B cell (primary cell): Measurements from ENCODE around the gene LUC7L. TPM values are rescaled to one million over a fixed set of nuclear protein-coding genes. Genes with fewer than 3 reads are reported as not detected.

Experiments
- ATAC-seq: fragments of 200-7000 bp; cut with Tn5 transposase; one replicate; pipeline ENCODE4 v1.10.0; 2021; ENCODE audit warnings: low read depth, mild to moderate bottlenecking, moderate number of reproducible peaks, moderate library complexity
- CTCF ChIA-PET: fragments of 350-600 bp; sonication (Branson Sonifier 250); formaldehyde crosslinking; loops from one replicate; lab custom pipeline; 2021; ENCODE audit warnings: antibody characterized with exemption, inconsistent platforms; lab: Charles Lee
- POLR2A ChIA-PET: fragments of 350-600 bp; sonication (Branson Sonifier 250); formaldehyde crosslinking; loops from one replicate; lab custom pipeline; 2021; ENCODE audit warnings: antibody characterized with exemption; lab: Charles Lee
- DNase-seq: peaks from one replicate; pipeline ENCODE4 v3.0.0; 2013
- H2AFZ ChIP-seq: 2 replicates; pipeline ENCODE4 v1.6.1; 2012; ENCODE audit warnings: mild to moderate bottlenecking, low read depth, low read length; ENCODE audit not compliant: insufficient read depth, poor library complexity, severe bottlenecking
- H3K27ac ChIP-seq, 2 donors: 1 replicate in 1 of 2; 2 replicates in 1 of 2; pipeline ENCODE4 v1.5.1; 2012 to 2013; ENCODE audit warnings: low read length in 2 of 2, mild to moderate bottlenecking in 2 of 2, moderate library complexity in 1 of 2
- H3K27me3 ChIP-seq, 4 experiments: fragments of 200-600 bp in 1 of 4; sonication (generic) in 1 of 4; replicated peaks in 1 of 4; 1 replicate in 2 of 4; 2 replicates in 2 of 4; pipeline versions ENCODE4 v1.6.1 to v1.7.0; 2013 to 2016; ENCODE audit warnings: low read length in 3 of 4, mild to moderate bottlenecking in 2 of 4, mixed read lengths in 1 of 4, moderate library complexity in 1 of 4; ENCODE audit not compliant: insufficient read depth in 4 of 4, control insufficient read depth in 3 of 4; ENCODE audit errors: control extremely low read depth in 1 of 4
- H3K36me3 ChIP-seq, 2 experiments: replicated peaks in 1 of 2; 1 replicate in 1 of 2; 2 replicates in 1 of 2; pipeline versions ENCODE4 v1.6.1 to v1.7.1; 2013; ENCODE audit warnings: low read length in 1 of 2; ENCODE audit not compliant: insufficient read depth in 2 of 2, control insufficient read depth in 1 of 2; ENCODE audit errors: control extremely low read depth in 1 of 2, extremely low read depth in 1 of 2
- H3K4me1 ChIP-seq, 2 donors: fragments of 200-600 bp in 1 of 2; sonication (generic) in 1 of 2; 1 replicate in 1 of 2; 2 replicates in 1 of 2; pipeline versions ENCODE4 v1.5.1 to v1.6.1; 2013 to 2017; ENCODE audit warnings: low read length in 2 of 2; ENCODE audit not compliant: control insufficient read depth in 2 of 2, insufficient read depth in 2 of 2
- H3K4me2 ChIP-seq: replicated peaks from 2 replicates; pipeline ENCODE3; 2012; ENCODE audit warnings: mild to moderate bottlenecking, low read depth, low read length; ENCODE audit not compliant: poor library complexity, severe bottlenecking
- H3K4me3 ChIP-seq, 5 experiments: fragments of 200-600 bp in 1 of 5; sonication (generic) in 1 of 5; 1 replicate in 3 of 5; 2 replicates in 2 of 5; pipeline versions ENCODE4 v1.5.1 to v1.7.0; 2011 to 2016; ENCODE audit warnings: low read length in 4 of 5, mild to moderate bottlenecking in 4 of 5, low read depth in 2 of 5, control low read depth in 1 of 5, moderate library complexity in 1 of 5; ENCODE audit not compliant: insufficient read depth in 1 of 5; ENCODE audit errors: control extremely low read depth in 1 of 5, extremely low read depth in 1 of 5
- H3K79me2 ChIP-seq: fragments of 200-600 bp; sonication (generic); one replicate; pipeline ENCODE4 v1.6.0; 2016; ENCODE audit warnings: low read length; ENCODE audit not compliant: control insufficient read depth, insufficient read depth
- H3K9ac ChIP-seq: fragments of 200-600 bp; sonication (generic); 2 replicates; pipeline ENCODE4 v1.6.1; 2017; ENCODE audit warnings: mild to moderate bottlenecking, low read length, moderate library complexity
- H3K9me3 ChIP-seq, 3 donors: one replicate each; pipeline versions ENCODE4 v1.6.1 to v1.7.1; 2013; ENCODE audit warnings: low read length in 2 of 3; ENCODE audit not compliant: control insufficient read depth in 2 of 3, insufficient read depth in 1 of 3; ENCODE audit errors: control extremely low read depth in 1 of 3
- H4K20me1 ChIP-seq: 2 replicates; pipeline ENCODE4 v1.6.0; 2012; ENCODE audit warnings: mild to moderate bottlenecking, low read length; ENCODE audit not compliant: insufficient read depth, control insufficient read depth, poor library complexity, severe bottlenecking
- H3K27ac Mint-ChIP-seq: one replicate; pipeline ENCODE4 v1.8.0; 2021; ENCODE audit warnings: mixed read lengths
- H3K27me3 Mint-ChIP-seq: one replicate; pipeline ENCODE4 v1.8.0; 2021; ENCODE audit warnings: mixed read lengths
- H3K4me1 Mint-ChIP-seq: one replicate; pipeline ENCODE4 v1.8.0; 2021; ENCODE audit warnings: mixed read lengths
- H3K4me3 Mint-ChIP-seq: one replicate; pipeline ENCODE4 v1.8.0; 2021; ENCODE audit warnings: mixed read lengths
- H3K9me3 Mint-ChIP-seq: one replicate; pipeline ENCODE4 v1.8.0; 2022; ENCODE audit warnings: mixed read lengths; ENCODE audit not compliant: insufficient read depth
- EZH2 ChIP-seq: IDR thresholded peaks from 2 replicates; pipeline ENCODE4 v1.6.1; 2012; ENCODE audit warnings: borderline replicate concordance, low read depth, mild to moderate bottlenecking, moderate library complexity, low read length; ENCODE audit not compliant: insufficient read depth, poor library complexity, severe bottlenecking
- WGBS: methylation state at CpG from one replicate; pipeline ENCODE4 v1.1.5; 2013; ENCODE audit warnings: missing lambda C conversion rate; ENCODE audit not compliant: insufficient coverage; 5-methylcytosine and 5-hydroxymethylcytosine counted together
- intact Hi-C: fragments of 100-400 bp; cut with micrococcal nuclease; formaldehyde crosslinking; loops from one replicate; pipeline ENCODE4 v1.10.0; 2022
- polyA plus RNA-seq: library from polyadenylated mRNA; depleted of rRNA; stranded (reverse); fragments of >200 nt; gene quantifications from 2 replicates; pipeline ENCODE4 v1.2.3, GENCODE V29; 2012
- total RNA-seq, 2 donors: library from RNA; stranded (reverse); fragments of 120-200 nt in 1 of 2; gene quantifications; 1 replicate in 1 of 2; 2 replicates in 1 of 2; pipeline versions ENCODE4 v1.2.3 to v1.2.4, GENCODE V29; 2013 to 2022
- TF ChIP-seq, protein P1 (sequence below): fragments of 200-600 bp; IDR thresholded peaks from one replicate; pipeline ENCODE4 v1.8.0; 2022; ENCODE audit warnings: antibody characterized with exemption, mild to moderate bottlenecking

Gene LUC7L
- total and polyA plus RNA-seq, 2 donors (not counting 1 experiment from before 2014, with no cell fraction given), result 148 to 181 TPM

DNA sequence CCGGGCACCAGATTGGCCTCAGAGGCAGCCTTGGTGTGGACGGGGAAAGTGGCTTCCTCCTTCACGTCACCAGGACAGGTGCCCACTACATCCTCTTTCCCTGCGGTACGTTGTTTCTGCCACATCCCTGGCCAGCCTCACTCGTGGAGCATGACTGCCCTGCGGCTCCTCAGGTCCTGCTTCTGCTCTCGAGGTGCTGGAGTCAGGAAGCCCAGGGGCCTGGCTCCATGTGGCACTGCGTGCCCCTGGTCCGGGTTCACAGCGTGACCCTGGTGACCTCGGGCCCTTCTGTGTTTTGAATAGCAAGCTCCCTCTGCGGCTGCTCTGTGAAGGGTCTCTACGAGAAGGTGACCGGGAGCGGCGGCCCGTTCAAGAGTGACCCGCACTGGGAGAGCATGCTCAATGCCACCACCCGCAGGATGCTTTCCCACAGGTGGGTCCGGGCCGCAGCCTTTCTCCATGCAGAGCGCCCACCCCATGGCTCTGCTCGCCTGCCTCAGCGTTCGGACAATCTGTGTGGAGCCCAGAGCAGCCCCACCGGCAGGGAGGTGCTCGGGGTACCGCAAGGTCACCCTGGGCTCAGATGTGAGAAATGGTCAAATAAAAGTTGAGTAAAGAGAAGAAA lies 33.0 kb upstream of the LUC7L start:
- no peaks in the 10 kb centered on the region for H3K4me1 ChIP-seq
- no peak overlapping the region for H3K27ac ChIP-seq
- CTCF ChIA-PET, result interaction anchor here (0.6 kb wide), 1 partner anchor 91 kb away, joined by 3 read pairs; no protein-coding TSS in a partner anchor
- 97% methylated on average over 27 of the region's 29 CpGs for WGBS
- H3K79me2 ChIP-seq, result no peaks in the 10 kb centered on the region
- Mint-ChIP-seq H3K4me1 (no peaks in the 10 kb centered on the region), H3K27me3 (no peaks in the 10 kb centered on the region), H3K9me3 (no peaks in the 10 kb centered on the region), H3K27ac (no peak overlapping the region), H3K4me3 (no peak overlapping the region)
- no peak for TF ChIP-seq EZH2
- TF ChIP-seq, protein P1, sequence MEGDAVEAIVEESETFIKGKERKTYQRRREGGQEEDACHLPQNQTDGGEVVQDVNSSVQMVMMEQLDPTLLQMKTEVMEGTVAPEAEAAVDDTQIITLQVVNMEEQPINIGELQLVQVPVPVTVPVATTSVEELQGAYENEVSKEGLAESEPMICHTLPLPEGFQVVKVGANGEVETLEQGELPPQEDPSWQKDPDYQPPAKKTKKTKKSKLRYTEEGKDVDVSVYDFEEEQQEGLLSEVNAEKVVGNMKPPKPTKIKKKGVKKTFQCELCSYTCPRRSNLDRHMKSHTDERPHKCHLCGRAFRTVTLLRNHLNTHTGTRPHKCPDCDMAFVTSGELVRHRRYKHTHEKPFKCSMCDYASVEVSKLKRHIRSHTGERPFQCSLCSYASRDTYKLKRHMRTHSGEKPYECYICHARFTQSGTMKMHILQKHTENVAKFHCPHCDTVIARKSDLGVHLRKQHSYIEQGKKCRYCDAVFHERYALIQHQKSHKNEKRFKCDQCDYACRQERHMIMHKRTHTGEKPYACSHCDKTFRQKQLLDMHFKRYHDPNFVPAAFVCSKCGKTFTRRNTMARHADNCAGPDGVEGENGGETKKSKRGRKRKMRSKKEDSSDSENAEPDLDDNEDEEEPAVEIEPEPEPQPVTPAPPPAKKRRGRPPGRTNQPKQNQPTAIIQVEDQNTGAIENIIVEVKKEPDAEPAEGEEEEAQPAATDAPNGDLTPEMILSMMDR, result no peak
- H4K20me1 ChIP-seq, result no peaks in the 10 kb centered on the region
- no peak overlapping the region for H2AFZ ChIP-seq
- H3K27me3 ChIP-seq, result no peaks in the 10 kb centered on the region
- intact Hi-C loops, result no loop called here
- peaks cover 0 to 37% of the 10 kb centered on the region in 2 experiments for H3K36me3 ChIP-seq
- H3K4me3 ChIP-seq, result no peak overlapping the region
- DNase-seq (no peak), ATAC-seq (no peak)
- H3K4me2 ChIP-seq, result no peak overlapping the region
- POLR2A ChIA-PET, result no interaction called here
- H3K9ac ChIP-seq, result no peak overlapping the region
- no peaks in the 10 kb centered on the region for H3K9me3 ChIP-seq

DNA sequence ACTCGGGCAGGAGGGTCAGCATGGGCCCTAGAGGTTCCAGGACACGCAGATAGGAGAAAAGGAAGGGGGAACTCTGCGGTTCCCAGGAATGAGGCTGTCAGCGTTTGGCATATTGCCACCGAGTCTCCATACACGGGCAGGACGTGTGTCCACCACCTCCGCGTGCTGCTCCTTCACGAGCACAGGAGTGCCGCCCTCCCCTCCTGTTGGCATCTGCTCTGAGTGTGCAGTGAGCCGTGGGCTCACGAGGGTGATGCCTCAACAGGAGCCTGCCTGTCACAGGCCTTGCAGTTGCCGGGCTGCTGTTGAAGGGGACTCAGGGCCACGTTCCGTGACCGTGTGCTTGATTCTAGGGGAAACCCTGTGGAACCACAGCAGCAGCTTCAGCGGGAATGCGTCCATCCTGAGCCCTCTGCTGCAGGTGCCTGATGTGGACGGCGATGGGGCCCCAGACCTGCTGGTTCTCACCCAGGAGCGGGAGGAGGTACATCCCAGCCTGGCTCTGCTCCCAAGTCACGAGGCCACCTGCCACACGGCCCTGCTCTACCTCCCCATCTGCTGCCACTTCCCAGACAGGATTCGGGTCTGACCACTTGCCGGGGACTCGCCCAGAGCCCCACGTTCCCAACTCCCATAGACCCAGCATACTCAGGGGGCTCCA lies 31.9 kb upstream of the LUC7L start:
- no peak for DNase-seq
- Histone ChIP-seq H3K79me2 (no peaks in the 10 kb centered on the region), H3K9ac (no peak overlapping the region), H3K36me3 (peaks cover 0 to 37% of the 10 kb centered on the region in 2 experiments), H3K4me2 (no peak overlapping the region), H3K4me3 (no peak overlapping the region), H3K9me3 (no peaks in the 10 kb centered on the region), H3K4me1 (no peaks in the 10 kb centered on the region), H3K27me3 (no peaks in the 10 kb centered on the region), H3K27ac (no peak overlapping the region), H4K20me1 (no peaks in the 10 kb centered on the region), H2AFZ (no peak overlapping the region)
- H3K9me3 Mint-ChIP-seq, result no peaks in the 10 kb centered on the region
- intact Hi-C loops, result no loop called here
- no peak for TF ChIP-seq EZH2
- TF ChIP-seq, protein P1, result no peak
- H3K4me3 Mint-ChIP-seq, result no peak overlapping the region
- ChIA-PET POLR2A (no interaction called here), CTCF (no interaction called here)
- WGBS, result 96% methylated on average over 26 of the region's 28 CpGs
- no peak for ATAC-seq
- no peak overlapping the region for H3K27ac Mint-ChIP-seq
- H3K4me1 Mint-ChIP-seq, result no peaks in the 10 kb centered on the region
- H3K27me3 Mint-ChIP-seq, result no peaks in the 10 kb centered on the region
